IPS-15b (cell line): Measurements from ENCODE around the gene HMGN2.

Source experiments
- H3K27me3 ChIP-seq: one replicate; pipeline ENCODE4 v1.6.1; 2013; ENCODE audit warnings: low read length; ENCODE audit not compliant: control insufficient read depth, insufficient read depth
- H3K36me3 ChIP-seq: one replicate; pipeline ENCODE4 v1.6.1; 2013; ENCODE audit warnings: low read length; ENCODE audit not compliant: control insufficient read depth, insufficient read depth
- H3K4me1 ChIP-seq: one replicate; pipeline ENCODE4 v1.6.1; 2013; ENCODE audit warnings: mild to moderate bottlenecking, low read length; ENCODE audit not compliant: control insufficient read depth, insufficient read depth
- H3K4me3 ChIP-seq: one replicate; pipeline ENCODE4 v1.5.1; 2013; ENCODE audit warnings: low read depth, low read length
- H3K9ac ChIP-seq: one replicate; pipeline ENCODE4 v1.6.1; 2013; ENCODE audit warnings: low read depth, mild to moderate bottlenecking, low read length
- H3K9me3 ChIP-seq: one replicate; pipeline ENCODE4 v1.6.1; 2013; ENCODE audit warnings: mild to moderate bottlenecking, low read length; ENCODE audit not compliant: control insufficient read depth, insufficient read depth

HMGN2 gene

GRCh38 chr1:26472320-26472900 is at the start of gene HMGN2:
HMGN2 (plus strand) TSS chr1:26472440; CDS start chr1:26472613, 173 bp downstream.
- peaks cover 33% of the 10 kb centered on the region for H3K36me3 ChIP-seq
- H3K9ac ChIP-seq, result peak within 1 kb of the TSS; percentile 83
- no peaks in the 10 kb centered on the region for H3K27me3 ChIP-seq
- H3K9me3 ChIP-seq, result no peaks in the 10 kb centered on the region
- peak within 1 kb of the TSS; percentile 80 for H3K4me3 ChIP-seq
- H3K4me1 ChIP-seq, result peaks cover 16% of the 10 kb centered on the region

GRCh38 chr1:26429721-26430120 is 42.5 kb upstream of the HMGN2 start:
- H3K36me3 ChIP-seq, result peaks cover 28% of the 10 kb centered on the region
- H3K4me1 ChIP-seq, result peaks cover 20% of the 10 kb centered on the region
- H3K9ac ChIP-seq, result no peak overlapping the region
- H3K27me3 ChIP-seq, result no peaks in the 10 kb centered on the region
- H3K9me3 ChIP-seq, result no peaks in the 10 kb centered on the region
- H3K4me3 ChIP-seq, result no peak overlapping the region

- peak within 1 kb of the TSS; percentile 79 for H3K9ac ChIP-seq
- no peaks in the 10 kb centered on the region for H3K9me3 ChIP-seq
- H3K4me3 ChIP-seq, result peak within 1 kb of the TSS; percentile 83
- H3K4me1 ChIP-seq, result peaks cover 15% of the 10 kb centered on the region
- no peaks in the 10 kb centered on the region for H3K27me3 ChIP-seq
- H3K36me3 ChIP-seq, result peaks cover 7% of the 10 kb centered on the region
Measured at GRCh38 chr1:26431979-26432695, 40.1 kb upstream of the HMGN2 start, which contains the start of gene DHDDS. DHDDS (plus strand) TSS chr1:26432321; CDS start chr1:26432946, 625 bp downstream.

DNA sequence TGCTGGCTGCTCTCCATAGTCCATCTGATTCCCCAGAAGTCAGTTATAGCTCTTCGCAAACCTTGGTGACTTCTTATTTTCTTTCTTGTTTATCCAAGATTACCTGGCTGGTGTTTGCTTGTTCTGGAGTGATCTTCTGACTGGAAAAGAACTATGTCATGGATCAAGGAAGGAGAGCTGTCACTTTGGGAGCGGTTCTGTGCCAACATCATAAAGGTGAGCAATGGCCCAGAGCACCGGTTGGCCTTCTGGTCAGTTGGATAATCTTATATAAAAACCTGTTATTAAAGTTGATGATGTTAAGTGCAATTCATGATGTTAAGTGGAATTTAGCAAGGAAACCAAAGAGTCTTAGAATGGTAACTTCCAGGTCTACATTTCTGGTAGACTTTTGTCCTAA is 39.4 kb upstream of the HMGN2 start:
- Histone ChIP-seq H3K36me3 (peaks cover under 1% of the 10 kb centered on the region), H3K4me3 (peak overlapping the region; percentile 83), H3K9me3 (no peaks in the 10 kb centered on the region), H3K9ac (peak overlapping the region; percentile 47), H3K4me1 (peaks cover 13% of the 10 kb centered on the region), H3K27me3 (no peaks in the 10 kb centered on the region)

GRCh38 chr1:26434161-26434752 is 38.0 kb upstream of the HMGN2 start:
- Histone ChIP-seq H3K9me3 (no peaks in the 10 kb centered on the region), H3K4me3 (no peak overlapping the region), H3K4me1 (peaks cover 12% of the 10 kb centered on the region), H3K36me3 (peaks cover 1% of the 10 kb centered on the region), H3K9ac (no peak overlapping the region), H3K27me3 (no peaks in the 10 kb centered on the region)

GRCh38 chr1:26438041-26438440 is 34.2 kb upstream of the HMGN2 start:
- H3K36me3 ChIP-seq, result peaks cover 22% of the 10 kb centered on the region
- H3K27me3 ChIP-seq, result no peaks in the 10 kb centered on the region

DNA sequence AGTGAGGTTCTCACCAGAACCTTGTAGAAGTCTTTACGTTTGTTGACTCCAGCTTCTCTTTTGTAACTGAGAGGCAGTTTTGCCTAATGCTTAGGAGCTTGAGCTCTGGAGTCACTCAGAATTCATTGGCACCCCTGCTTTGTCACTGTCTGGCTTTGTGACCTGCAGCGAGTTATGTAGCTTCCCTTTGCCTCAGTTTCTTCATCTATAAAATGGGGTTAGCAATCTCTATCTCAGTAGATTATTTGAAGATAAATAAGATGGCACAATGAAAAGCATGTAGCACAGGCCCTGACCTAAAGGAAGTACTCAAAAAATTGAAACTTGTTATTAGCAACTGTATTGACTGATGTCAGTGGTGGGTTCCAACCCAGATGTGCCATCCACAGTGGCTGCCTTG is 32.0 kb upstream of the HMGN2 start:
- peaks cover 38% of the 10 kb centered on the region for H3K36me3 ChIP-seq
- H3K4me1 ChIP-seq, result no peaks in the 10 kb centered on the region
- H3K9me3 ChIP-seq, result no peaks in the 10 kb centered on the region
- no peaks in the 10 kb centered on the region for H3K27me3 ChIP-seq
- H3K9ac ChIP-seq, result no peak overlapping the region
- H3K4me3 ChIP-seq, result no peak overlapping the region

More at GRCh38 chr1:26438041-26438440, 34.2 kb upstream of the HMGN2 start:
- Histone ChIP-seq H3K4me3 (no peak overlapping the region), H3K4me1 (no peaks in the 10 kb centered on the region), H3K9me3 (no peaks in the 10 kb centered on the region), H3K9ac (no peak overlapping the region)

DNA sequence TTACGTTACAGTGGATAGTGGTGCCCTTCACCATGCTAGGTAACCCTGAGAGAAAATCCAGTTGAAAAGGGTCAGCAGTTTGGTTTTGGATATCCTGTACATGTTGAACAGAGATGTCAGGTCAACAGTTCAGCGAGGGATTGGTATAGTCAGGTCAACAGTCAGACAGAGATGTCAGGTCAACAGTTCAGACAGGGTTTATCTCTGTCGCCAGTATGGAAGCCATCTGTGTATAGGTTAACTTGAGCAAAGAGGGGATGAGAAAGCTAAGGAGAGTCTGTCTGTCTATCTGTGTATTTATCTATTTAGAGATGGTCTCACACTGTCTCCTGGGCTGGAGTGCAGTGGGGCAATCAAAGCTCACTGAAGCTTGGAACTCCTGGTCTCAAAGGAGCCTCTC is 22.4 kb upstream of the HMGN2 start:
- Histone ChIP-seq H3K9me3 (no peaks in the 10 kb centered on the region), H3K4me1 (no peaks in the 10 kb centered on the region), H3K9ac (no peak overlapping the region), H3K27me3 (no peaks in the 10 kb centered on the region), H3K36me3 (peaks cover 23% of the 10 kb centered on the region), H3K4me3 (no peak overlapping the region)

GRCh38 chr1:26450908-26451307 is 21.3 kb upstream of the HMGN2 start:
- Histone ChIP-seq H3K4me3 (no peak overlapping the region), H3K9ac (no peak overlapping the region), H3K36me3 (peaks cover 17% of the 10 kb centered on the region)

GRCh38 chr1:26452459-26453183 is 19.6 kb upstream of the HMGN2 start:
- H3K9ac ChIP-seq, result no peak overlapping the region
- H3K36me3 ChIP-seq, result peaks cover 15% of the 10 kb centered on the region
- no peaks in the 10 kb centered on the region for H3K4me1 ChIP-seq
- H3K4me3 ChIP-seq, result no peak overlapping the region
- H3K27me3 ChIP-seq, result no peaks in the 10 kb centered on the region
- no peaks in the 10 kb centered on the region for H3K9me3 ChIP-seq

More at GRCh38 chr1:26450908-26451307, 21.3 kb upstream of the HMGN2 start:
- H3K9me3 ChIP-seq, result no peaks in the 10 kb centered on the region
- no peaks in the 10 kb centered on the region for H3K4me1 ChIP-seq
- no peaks in the 10 kb centered on the region for H3K27me3 ChIP-seq

GRCh38 chr1:26459148-26459547 is 13.1 kb upstream of the HMGN2 start:
- H3K27me3 ChIP-seq, result no peaks in the 10 kb centered on the region
- H3K4me3 ChIP-seq, result no peak overlapping the region
- H3K4me1 ChIP-seq, result no peaks in the 10 kb centered on the region
- peaks cover 17% of the 10 kb centered on the region for H3K36me3 ChIP-seq
- no peaks in the 10 kb centered on the region for H3K9me3 ChIP-seq
- H3K9ac ChIP-seq, result no peak overlapping the region
